8988T (cell line): Measurements from ENCODE around the gene HOXD4.

Source experiments
- DNase-seq: peaks from one replicate; pipeline ENCODE4 v3.0.0; 2011

Gene HOXD4

GRCh38 chr2:176158855-176159662, 7.7 kb downstream of the HOXD4 start:
- no peak for DNase-seq

GRCh38 chr2:176159663-176160250, 8.4 kb downstream of the HOXD4 start:
- DNase-seq: no peak

GRCh38 chr2:176160251-176160985, 9.1 kb downstream of the HOXD4 start:
- DNase-seq: no peak

DNA sequence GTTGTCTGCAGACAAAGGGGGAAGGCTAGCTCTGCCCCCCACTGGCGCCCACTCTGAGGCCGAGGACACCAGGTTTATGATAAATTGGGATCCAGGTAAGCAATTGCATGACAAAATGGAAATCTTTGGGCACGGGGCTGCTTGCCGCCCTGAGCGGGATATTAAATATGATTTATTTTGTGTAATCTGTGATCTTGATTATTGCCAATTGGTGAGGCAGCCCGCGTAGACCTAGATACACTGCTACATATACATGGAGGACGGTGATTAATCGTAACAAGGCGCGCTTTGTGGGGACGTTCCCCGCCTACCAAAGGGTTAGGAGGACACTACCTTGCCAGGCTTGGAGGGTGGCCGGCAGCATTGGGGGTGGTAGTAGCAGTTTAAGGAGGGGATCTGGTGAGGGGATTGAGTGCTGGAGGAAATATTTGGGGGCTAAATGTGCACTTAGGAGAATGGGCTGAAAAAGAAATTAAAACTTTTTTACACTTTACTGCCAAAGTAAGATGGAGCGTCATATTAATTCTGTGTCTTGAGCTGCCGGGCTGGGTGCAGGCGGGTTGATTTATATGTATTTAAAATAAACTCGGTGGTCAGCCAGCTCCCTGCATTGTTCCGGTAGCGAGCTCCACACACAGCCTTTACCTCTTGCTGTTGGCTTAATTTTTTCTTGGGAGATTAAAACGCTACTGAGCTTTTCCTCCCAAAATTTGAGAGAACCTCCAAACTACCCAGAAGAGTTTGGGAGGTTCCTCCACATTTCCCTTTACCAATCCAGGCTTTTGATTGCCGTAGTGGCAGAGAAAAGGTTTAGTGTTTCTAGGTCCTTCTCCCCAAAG, 9.9 kb downstream of the HOXD4 start:
- no peak for DNase-seq

DNA sequence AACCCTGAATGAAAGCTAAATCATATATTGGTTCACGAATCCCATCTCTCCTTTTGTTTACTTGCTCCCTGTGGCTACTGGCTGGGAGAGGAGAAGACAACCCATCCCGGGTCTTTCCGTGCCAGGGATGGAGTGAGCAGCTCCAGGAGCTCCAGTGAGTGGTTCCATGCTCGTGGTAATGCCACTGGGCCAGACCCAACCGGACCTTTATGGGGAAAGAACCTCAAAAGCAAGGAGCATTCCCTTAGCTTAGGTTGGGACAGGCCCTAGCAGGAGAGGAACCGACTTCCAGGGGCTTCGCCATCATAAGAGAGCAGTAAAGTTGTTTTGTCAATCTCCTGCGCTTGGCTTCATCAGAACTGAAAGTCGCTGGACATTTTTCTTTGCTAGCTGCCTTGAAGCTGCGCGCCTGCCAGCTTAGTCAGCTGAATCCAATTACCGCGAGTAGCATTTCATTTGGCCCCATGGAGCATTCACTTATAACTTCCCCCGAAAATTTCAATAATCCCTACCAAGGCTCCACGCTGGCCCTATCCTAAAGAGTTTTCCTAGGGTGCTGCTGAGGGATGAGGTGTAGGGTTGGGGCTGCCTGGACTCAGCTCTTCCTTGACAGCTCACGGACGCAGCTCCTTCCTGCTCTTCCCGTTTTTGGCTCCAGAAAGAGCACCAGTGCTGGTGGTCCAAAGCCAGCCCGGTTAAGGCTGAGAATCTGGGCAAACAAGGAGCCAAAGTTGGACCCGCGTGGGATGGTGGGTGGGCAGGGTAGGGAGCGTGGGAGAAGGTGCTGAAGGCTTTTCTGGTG, 10.7 kb downstream of the HOXD4 start:
- DNase-seq: no peak

DNA sequence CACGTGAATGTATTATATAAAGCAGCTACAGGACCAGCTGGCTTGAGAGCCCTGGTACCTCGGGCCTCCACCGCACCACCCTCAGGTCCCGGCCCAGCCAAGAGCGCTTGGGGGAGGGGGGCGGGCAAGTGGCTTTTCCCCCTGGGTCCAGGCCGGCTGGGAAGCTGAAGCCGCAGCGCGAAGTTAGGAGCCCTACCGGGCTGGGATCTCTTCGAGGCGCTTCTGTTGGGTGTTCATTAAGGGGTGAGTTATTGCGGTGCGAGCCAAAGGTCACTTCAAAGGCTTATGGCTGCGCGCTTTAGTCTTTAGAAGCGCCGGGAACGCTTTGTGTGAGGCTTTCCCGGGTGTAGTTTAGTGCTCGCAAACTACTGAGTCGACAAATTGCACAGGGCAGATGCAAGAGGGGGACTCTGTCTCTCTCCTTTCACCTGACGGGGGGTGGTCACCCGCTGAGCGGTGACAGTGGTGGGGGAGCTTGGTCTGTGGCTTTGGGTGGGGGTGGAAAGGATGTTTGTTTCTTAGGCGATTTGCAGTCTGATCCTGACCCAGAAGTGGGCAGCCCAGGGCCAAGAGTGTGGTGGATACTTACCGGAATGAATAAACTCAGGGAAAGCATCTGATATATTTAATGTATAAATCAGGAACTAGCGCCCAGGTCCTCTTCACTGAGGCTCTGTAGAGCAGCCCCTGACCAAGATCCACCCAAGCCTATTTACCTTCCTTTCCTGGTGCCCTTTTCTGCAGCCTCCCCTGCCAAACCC, 11.7 kb downstream of the HOXD4 start:
- no peak for DNase-seq

DNA sequence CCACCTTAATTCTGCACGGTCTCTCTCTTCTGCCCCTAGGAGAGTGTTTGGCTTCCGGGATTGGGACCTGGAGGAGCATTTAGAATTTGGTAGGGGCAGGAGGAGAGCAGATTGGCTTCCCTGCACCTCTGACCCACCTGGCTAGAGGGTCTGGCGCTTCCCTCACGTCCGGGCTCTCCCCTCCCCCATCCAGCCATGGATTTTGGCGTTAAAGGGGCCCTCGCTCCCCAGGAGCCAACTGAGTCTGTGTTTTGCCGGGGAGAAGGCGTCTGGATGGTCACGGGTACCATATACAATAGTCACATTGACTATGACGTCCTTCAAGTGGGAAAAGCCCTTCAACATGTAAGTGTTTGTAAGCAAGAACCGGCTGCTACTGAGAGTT, 12.3 kb downstream of the HOXD4 start:
- DNase-seq: no peak

DNA sequence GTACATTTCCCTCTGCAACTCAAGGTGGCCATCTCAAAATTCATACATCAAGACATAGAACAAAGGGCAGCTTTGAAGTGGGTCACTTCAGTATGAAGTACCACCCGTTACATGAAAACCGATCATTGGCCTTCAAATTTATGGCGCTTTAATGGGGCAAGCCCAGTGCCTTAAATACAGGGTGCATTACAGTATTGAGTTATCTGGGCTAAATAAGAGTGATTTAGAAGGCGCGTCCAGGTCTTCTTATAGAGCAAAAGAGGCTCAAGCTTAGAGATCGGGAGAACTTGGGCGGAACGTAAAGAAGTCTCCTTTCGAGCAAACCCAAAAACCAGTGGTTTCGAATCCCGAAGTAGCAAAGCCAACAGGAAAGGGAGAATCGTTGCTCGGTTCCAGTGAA, 12.9 kb downstream of the HOXD4 start:
- DNase-seq: no peak

DNA sequence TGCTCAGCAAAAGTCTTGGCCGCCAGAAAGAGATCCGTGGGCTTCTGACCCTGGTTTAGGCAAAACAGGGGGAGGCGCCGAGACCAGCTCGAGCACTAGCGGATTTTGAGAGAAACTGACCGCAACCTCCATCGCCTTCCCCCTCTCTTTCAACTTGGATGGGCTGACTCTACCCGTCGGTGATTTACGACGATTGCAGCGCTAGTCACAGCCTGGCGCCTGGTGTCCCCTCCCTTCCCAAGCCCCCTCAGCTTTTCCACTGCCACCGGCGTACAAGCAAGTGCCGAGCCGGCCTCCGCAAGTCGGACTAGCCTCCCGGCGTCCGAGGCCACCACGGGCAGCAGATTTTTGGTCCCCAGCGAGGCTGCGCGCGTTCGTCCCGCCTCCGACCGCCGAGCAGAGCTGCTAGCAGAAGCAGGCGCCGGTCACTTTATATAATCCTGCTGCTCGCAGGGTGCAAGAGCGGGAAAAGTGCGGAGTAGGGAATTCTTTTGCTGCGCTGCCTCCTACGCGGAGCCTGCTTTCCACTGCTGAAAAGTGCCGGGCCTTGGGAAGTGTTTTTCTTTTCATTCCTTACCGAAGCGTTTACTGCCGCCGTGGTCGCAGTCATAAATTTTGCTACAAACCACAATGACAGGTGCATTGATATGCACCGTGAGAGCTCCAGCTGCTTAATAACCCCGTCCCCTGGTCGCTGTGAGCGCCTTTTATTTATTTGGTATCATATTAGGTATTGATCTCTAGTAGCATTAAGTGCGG, 13.4 kb downstream of the HOXD4 start:
- no peak for DNase-seq

DNA sequence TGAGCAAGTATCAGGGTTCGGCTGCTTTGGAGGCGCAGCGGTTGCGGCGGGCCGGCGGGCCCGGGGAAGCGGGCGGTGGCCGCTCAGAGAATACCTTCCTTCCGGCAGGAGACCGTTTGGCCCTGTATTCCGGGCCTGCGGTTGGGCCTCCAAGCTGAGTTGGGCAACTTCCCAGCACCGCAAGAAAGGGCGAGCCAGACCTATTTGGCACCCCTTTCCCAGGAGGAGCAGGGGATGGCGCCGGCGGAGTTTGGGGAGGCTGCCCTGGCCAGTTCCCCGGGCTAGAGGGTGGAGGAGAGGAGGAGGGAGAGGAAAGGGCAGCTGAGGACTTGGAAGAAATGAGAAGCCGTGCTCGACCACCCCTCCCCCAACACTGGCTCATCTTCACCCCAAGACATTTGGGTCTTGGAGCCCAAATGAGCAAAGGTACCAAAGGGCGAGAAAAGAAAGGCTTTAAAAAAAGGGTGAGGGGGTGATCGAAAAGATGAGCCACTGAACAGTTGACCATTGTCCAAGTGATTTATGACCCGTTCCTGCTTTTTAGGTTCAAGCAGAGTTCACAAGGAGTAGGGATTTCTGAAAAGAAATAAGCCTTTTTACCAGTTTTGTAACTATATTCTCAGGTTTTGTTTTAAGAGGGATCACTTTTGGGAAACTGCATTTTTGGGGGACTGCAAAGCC, 14.2 kb downstream of the HOXD4 start:
- no peak for DNase-seq

DNA sequence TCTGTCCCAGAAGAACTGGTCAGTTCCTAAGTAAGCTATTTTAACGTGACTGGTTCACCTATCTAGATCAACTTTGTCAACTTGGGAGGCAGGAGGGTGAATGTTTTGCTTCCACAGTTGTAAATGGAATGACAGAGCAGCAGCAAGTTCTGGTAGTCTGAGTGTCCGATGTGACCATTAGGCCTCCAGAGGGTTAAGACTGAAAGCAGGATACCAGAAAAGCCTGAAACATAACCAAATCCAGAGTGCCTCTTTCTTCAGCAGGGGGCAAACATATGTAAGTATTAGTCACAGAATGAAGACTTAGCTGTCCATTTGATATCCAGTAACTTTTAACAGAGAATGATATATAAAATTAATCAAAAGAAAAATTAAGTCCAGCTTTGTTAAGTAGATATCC, 14.9 kb downstream of the HOXD4 start:
- no peak for DNase-seq

DNA sequence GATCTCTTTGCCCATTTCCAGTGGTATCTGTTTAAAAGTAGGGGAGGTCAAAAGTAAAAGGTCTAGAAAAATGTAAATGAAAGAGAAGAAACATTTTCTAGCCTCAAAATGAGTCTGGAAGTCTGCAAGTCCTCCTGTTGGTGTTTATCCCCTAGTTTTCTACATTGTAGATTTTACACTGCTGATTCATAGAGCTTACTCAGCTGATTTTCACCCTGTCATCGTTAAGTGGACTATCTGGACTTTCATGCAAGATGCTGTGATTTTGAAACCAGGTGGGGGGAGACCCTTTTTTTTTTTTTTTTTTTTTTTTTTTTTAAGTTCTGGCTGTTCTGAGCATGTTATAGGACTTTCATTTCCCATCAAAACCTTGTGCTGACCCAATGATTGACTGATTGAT, 16.0 kb downstream of the HOXD4 start:
- no peak for DNase-seq

DNA sequence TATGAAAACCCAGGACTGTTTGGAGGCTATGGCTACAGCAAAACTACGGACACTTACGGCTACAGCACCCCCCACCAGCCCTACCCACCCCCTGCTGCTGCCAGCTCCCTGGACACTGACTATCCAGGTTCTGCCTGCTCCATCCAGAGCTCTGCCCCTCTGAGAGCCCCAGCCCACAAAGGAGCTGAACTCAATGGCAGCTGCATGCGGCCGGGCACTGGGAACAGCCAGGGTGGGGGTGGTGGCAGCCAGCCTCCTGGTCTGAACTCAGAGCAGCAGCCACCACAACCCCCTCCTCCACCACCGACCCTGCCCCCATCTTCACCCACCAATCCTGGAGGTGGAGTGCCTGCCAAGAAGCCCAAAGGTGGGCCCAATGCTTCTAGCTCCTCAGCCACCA, 17.8 kb downstream of the HOXD4 start:
- DNase-seq: no peak

GRCh38 chr2:176169711-176170110, 18.4 kb downstream of the HOXD4 start:
- DNase-seq: no peak

GRCh38 chr2:176170602-176171305, 19.4 kb downstream of the HOXD4 start:
- no peak for DNase-seq

DNA sequence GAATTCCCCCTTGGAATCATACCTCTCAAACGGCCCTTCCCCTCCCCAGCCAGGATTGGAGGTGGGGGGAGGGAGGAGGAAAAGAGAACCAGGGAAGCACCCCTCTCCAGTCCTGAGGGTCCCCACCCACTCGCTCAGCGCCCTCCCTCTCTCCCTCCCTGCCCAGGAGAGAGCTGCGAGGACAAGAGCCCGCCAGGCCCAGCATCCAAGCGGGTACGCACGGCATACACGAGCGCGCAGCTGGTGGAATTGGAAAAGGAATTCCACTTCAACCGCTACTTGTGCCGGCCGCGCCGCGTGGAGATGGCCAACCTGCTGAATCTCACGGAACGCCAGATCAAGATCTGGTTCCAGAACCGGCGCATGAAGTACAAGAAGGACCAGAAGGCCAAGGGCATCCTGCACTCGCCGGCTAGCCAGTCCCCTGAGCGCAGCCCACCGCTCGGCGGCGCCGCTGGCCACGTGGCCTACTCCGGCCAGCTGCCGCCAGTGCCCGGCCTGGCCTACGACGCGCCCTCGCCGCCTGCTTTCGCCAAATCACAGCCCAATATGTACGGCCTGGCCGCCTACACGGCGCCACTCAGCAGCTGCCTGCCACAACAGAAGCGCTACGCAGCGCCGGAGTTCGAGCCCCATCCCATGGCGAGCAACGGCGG, 20.1 kb downstream of the HOXD4 start:
- DNase-seq: no peak

DNA sequence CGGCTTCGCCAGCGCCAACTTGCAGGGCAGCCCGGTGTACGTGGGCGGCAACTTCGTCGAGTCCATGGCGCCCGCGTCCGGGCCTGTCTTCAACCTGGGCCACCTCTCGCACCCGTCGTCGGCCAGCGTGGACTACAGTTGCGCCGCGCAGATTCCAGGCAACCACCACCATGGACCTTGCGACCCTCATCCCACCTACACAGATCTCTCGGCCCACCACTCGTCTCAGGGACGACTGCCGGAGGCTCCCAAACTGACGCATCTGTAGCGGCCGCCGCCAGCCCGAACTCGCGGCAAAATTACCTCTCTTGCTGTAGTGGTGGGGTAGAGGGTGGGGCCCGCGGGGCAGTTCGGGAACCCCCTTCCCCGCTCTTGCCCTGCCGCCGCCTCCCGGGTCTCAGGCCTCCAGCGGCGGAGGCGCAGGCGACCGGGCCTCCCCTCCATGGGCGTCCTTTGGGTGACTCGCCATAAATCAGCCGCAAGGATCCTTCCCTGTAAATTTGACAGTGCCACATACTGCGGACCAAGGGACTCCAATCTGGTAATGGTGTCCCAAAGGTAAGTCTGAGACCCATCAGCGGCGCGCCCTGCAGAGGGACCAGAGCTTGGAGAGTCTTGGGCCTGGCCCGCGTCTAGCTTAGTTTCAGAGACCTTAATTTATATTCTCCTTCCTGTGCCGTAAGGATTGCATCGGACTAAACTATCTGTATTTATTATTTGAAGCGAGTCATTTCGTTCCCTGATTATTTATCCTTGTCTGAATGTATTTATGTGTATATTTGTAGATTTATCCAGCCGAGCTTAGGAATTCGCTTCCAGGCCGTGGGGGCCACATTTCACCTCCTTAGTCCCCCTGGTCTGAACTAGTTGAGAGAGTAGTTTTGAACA, 20.9 kb downstream of the HOXD4 start:
- DNase-seq: no peak
